Stimulated activated CD4-positive, alpha-beta T cell treated with anti-CD3 and anti-CD28 coated beads, Interleukin-4, amount 100 ng/mL, for 4 hours (primary cell): Measurements from ENCODE around the gene PIGW.

Source experiments
- DNase-seq, 2 experiments: peaks; one replicate each; pipeline ENCODE4 v3.0.0-alpha.2; 2020

PIGW gene

DNA sequence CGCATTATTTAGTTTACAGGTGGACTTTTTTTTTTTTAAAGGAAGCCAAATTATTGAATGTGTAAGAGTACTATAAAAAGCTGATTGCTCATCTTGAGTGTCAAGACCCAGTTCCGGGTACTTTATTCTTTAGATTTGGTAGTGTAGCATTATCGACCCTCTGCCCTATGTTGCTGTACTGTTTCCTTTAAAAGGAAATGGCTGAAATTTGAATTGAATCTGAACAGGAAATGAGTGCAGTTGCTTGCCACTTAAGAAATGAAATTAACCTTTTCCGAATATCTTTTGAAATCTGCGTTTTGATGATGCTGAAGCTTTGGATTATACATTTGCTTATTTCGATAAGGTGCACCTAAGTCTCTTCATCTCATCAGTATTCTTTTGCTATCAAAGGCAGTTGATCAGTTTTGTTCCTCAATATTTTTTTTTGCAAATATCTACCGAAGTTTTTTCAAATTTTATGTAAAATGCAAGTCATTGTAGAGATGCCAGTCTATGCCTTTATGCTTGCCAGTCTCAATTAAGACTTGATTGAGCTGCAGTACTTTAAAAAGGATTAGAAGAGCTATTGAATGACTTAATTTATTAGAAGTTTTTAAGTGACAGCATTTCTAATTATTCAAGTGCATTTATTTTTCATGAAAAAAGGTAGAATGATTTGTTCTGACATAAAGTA, 11.8 kb downstream of the PIGW start:
- DNase-seq = no peak

DNA sequence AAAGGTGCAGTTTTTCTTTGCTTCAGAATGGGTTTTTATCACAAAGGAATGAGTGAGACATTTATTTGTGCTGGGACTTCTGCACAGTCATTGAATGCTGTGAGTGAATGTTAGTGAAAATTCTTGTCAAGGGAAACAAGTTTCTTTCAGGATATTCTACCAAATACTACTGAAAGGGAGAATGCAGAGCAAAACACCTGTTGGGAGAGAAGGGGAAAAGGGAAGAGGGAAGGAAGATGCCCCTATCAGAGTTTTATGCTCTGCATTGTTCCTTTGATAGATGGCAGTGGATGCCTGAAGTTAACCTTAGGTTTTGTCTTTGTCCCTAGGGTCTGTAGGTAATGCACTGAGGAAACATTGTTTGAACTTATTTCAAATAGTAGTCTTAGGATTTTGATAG, 13.0 kb downstream of the PIGW start:
- DNase-seq = no peak

DNA sequence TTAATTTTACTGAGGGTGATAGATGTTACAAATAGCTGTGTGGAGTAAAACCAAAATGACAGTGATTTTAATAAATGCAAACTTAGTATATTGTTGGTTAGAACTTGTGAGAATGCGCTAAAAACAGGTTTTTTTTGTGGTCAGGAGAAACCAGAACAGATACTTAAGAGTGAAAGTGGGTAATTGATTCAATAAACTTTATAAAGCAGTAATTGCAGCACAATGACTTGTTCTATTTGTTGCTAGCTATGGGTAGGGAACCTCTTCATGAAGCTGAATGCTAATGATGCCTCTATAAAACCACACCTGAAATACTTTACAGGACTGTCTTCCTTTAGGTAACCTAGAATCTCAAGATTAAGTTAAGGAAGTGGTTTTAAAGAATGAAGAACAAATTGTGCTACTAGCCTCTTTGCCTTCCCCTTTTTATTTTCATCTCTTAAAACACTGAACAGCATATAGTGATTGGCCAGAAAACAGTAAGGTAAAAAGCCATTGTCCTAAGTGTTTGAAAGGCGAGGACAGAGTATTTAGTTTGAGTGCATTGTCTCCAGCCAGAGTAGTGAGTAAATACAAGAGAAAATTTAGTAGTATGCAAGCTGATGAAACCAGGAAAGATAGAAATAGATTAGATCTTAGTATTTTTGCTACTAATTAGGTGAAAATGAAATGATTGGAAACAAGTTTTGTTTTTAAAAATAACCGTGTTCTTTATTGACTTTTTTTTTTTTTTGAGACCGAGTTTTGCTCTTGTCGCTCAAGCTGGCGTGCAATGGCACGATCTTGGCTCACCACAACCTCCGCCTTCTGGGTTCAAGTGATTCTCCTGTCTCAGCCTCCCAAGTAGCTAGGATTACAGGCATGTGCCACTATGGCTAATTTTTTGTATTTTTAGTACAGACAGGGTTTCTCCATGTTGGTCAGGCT, 16.0 kb downstream of the PIGW start:
- DNase-seq = no peak

DNA sequence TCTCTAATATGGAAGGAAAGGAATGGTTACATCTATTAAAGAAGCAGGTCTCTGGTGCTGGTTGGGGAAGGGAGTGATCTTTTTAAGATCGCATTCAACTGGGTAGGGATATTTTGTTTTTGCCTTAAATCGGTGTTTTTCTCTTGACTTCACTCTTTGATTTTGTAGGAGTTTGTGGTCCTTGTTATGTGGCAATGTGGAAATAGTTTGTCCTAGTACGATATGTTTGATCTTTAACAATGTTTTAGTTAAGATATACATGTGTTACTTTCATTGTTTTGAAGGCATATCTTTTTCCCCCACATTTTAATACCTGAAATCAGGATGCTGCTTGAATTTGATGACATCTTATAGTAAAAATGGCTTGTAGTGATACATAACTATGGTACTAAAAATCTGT, 18.7 kb downstream of the PIGW start:
- DNase-seq = no peak

DNA sequence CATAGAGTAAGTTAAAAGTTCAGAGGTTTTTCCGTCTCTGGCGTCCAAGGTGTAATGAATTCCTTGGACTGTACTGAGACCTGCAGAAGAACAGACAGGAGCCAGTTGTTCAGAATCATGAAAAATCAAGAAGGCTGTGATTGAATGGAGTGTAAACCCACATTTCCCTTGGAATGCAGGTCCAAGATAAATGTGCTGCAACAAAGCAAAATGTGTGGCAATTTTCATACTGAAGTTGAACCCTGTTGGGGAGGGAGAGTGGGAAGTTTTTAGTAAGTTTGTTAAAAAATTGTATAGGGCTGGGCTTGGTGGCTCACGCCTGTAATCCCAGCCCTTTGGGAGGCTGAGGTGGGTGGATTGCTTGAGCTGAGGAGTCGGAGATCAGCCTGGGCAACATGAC, 31.3 kb downstream of the PIGW start:
- no peak for DNase-seq

DNA sequence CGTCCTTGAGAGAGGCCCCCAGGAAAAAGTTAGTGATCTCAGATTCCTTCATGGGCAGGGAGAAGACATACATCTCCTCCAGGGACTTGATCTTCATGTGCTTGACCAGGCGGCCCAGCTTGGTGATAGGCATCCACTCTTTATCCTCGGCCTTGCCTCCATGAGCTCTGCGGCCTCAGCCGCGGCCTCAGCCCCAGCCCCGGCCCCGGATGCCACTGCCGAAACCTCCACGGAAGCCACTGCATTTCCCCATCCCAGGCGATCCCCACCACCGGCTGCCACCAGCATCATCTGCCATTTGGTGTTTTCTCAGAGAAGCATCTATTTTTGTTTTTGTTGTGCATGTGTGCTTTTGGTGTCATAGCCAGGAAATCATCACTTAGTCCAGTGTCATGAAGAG, 40.2 kb downstream of the PIGW start:
- no peak for DNase-seq

DNA sequence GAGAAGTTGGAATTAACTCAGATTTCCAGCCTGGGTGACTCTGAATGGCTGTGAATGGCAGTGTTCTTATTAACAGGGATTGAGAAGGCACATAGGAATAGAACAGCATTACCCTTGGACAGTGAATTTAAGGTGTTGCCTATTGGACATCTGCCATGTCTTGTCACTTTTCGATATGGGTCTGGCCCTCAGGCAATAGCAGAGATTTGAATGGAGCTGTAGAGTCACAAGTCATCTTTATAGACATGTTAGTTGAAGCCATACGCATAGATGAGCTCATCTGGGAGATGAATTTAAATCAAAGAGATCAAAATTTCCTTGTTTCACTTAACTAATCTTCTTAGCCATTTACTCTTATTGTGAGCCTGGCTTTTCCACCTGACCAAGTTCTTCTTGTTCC, 42.0 kb downstream of the PIGW start:
- DNase-seq = no peak

DNA sequence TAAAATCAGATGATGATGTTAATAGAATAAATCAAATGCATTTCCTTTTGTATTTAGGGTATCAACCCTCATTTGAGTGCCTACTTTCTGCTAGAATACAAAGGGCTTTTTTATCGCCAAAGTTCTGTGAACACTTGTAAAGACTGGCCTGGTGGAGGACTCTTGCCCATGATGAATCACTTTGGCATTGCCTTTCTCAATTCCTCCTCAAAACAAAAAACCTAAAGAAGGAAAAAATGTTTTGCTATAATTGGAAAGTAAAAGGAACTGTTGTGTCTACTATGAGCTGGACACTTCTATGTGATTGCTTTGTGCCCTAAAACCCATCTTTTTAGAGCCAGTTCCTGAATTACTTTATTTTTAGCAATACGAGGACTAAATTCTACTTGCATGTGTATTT, 43.9 kb downstream of the PIGW start:
- no peak for DNase-seq

DNA sequence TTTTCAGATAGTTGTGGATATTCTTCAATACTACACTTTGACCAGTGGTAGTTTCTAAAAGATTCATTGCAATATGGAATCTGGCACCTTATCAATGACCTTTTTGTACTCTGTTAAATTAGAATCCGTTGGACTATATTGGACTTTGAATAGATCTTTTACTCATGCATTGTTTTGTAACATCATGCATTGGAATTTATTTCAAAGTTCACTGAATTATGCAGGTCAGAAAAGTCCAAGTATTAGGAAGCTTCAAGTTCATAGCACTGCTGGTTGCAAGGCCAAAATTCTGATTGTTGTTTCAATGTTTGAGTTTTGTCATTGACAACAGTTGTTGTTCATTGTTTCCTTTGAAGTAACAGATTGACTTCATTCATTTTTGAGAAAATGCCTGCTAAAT, 49.0 kb downstream of the PIGW start:
- no peak for DNase-seq

DNA sequence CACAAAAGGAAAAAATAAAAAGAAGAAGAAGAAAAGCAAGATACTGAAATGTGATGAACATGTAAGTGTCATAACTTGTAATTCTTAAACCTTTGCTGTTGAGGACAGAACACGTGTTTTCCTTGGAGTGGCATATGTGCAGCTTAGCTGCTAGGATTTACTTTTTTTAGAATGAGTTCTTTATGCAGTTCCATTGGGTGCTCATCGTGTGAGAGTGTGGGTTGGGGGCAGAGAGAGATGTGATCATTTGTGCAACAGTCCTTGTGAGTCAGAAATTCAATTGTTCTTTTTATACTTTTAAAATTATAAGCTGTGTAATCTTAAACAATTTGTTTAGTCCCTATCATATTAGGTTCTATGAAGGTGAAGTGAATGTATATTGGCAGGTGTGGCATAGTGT, 51.4 kb downstream of the PIGW start:
- DNase-seq = no peak
